ENCODE measurements around the gene YARS1.

- TF ChIP-seq CTCF (IDR thresholded peaks at IDR 0.05), result no peak
- no peak for TF ChIP-seq POLR2A (IDR thresholded peaks at IDR 0.05)
Measured at GRCh38 chr1:32743380-32744070, 73.6 kb downstream of the YARS1 start.

Measured in lower leg skin (tissue), 3 donors.